Measurements from ENCODE around the gene DNAI1.

Gene DNAI1

GRCh38 chr9:34492051-34492450 is 33.4 kb downstream of the DNAI1 start:
- no peak for DNase-seq

GRCh38 chr9:34493972-34494535 is 35.4 kb downstream of the DNAI1 start:
- DNase-seq: peak; percentile 50

GRCh38 chr9:34496149-34496712 is 37.6 kb downstream of the DNAI1 start:
- DNase-seq: peak; percentile 70

GRCh38 chr9:34498553-34498952 is 39.9 kb downstream of the DNAI1 start:
- DNase-seq: no peak

- no peak for DNase-seq
These were observed 40.5 kb downstream of the DNAI1 start for GRCh38 chr9:34499076-34499475.

- DNase-seq: peak; percentile 36
These were observed 42.1 kb downstream of the DNAI1 start for GRCh38 chr9:34500623-34501267.

GRCh38 chr9:34501372-34501771 is 42.8 kb downstream of the DNAI1 start:
- DNase-seq: no peak

- peak; percentile 63 for DNase-seq
These were observed 43.4 kb downstream of the DNAI1 start for GRCh38 chr9:34501889-34502425.

GRCh38 chr9:34502471-34502870 is 43.9 kb downstream of the DNAI1 start:
- DNase-seq: no peak

- no peak for DNase-seq
These were observed 44.3 kb downstream of the DNAI1 start for GRCh38 chr9:34502891-34503290.

- DNase-seq: no peak
These were observed 44.8 kb downstream of the DNAI1 start for GRCh38 chr9:34503406-34503805.

GRCh38 chr9:34505370-34506120 is 46.9 kb downstream of the DNAI1 start:
- no peak for DNase-seq

GRCh38 chr9:34506623-34507022 is 48.0 kb downstream of the DNAI1 start:
- no peak for DNase-seq

GRCh38 chr9:34507556-34507955 is 49.0 kb downstream of the DNAI1 start:
- no peak for DNase-seq

- DNase-seq: no peak
These were observed 49.4 kb downstream of the DNAI1 start for GRCh38 chr9:34507966-34508365.

GRCh38 chr9:34508463-34508862 is 49.9 kb downstream of the DNAI1 start:
- no peak for DNase-seq

GRCh38 chr9:34508951-34509350 is 50.3 kb downstream of the DNAI1 start:
- DNase-seq: no peak

- no peak for DNase-seq
These were observed 52.2 kb downstream of the DNAI1 start for GRCh38 chr9:34510497-34511468.

- DNase-seq: no peak
These were observed 53.8 kb downstream of the DNAI1 start for GRCh38 chr9:34512131-34513078.

- peak; percentile 41 for DNase-seq
These were observed 55.1 kb downstream of the DNAI1 start for GRCh38 chr9:34513567-34514214.

GRCh38 chr9:34514401-34514800 is 55.8 kb downstream of the DNAI1 start:
- DNase-seq: no peak
